Right atrium auricular region (tissue), 2 donors: Measurements from ENCODE around the gene AZU1. TPM values are rescaled to one million over a fixed set of nuclear protein-coding genes. Genes with fewer than 3 reads are reported as not detected.
"Not testable (repeated sequence)": the region's sequence is repeated elsewhere in the genome, so short reads cannot be mapped to it uniquely, and the experiment has no call there.

Experiments
- DNase-seq: peaks from one replicate; pipeline ENCODE4 v3.0.0-alpha.2; 2019; ENCODE audit warnings: low spot score
- H3K27ac ChIP-seq, 2 donors: fragments of 200-600 bp; sonication (generic); 1 replicate in 1 of 2; 2 replicates in 1 of 2; pipeline ENCODE4 v1.5.1; 2016 to 2019
- H3K27me3 ChIP-seq, 2 donors: fragments of 200-600 bp; sonication (generic); one replicate each; pipeline versions ENCODE4 v1.5.1 to v1.6.0; 2017 to 2019
- H3K36me3 ChIP-seq: fragments of 200-600 bp; sonication (generic); one replicate; pipeline ENCODE4 v1.5.1; 2016
- H3K4me1 ChIP-seq, 2 donors: fragments of 200-600 bp; sonication (generic); one replicate each; pipeline versions ENCODE4 v1.5.1 to v1.6.0; 2017 to 2019
- H3K4me3 ChIP-seq, 2 donors: fragments of 200-600 bp; sonication (generic); 1 replicate in 1 of 2; 2 replicates in 1 of 2; pipeline ENCODE4 v1.5.1; 2017 to 2019; ENCODE audit warnings: mild to moderate bottlenecking in 1 of 2, moderate library complexity in 1 of 2
- H3K9me3 ChIP-seq, 2 donors: fragments of 200-600 bp; sonication (generic); one replicate each; pipeline ENCODE4 v1.5.1; 2019
- CTCF ChIP-seq, 2 donors: fragments of 200-600 bp; sonication (generic); IDR thresholded peaks; one replicate each; pipeline ENCODE4 v1.5.1; 2019; ENCODE audit warnings: antibody characterized with exemption in 2 of 2
- microRNA counts, 2 donors: library from miRNA; unstranded; fragments of <30 nt; microRNA quantifications; one replicate each; lab custom pipeline; 2016 to 2017
- microRNA-seq, 2 donors: library from miRNA; unstranded; fragments of <30 nt; microRNA quantifications; one replicate each; pipeline ENCODE4, GENCODE V29; 2016 to 2017; ENCODE audit warnings: borderline number of aligned reads in 2 of 2, borderline replicate concordance in 1 of 2
- total RNA-seq, 2 donors: library from RNA; depleted of rRNA; stranded (reverse); fragments of >200 nt; gene quantifications; one replicate each; pipeline ENCODE4 v1.1.0, GENCODE V29; 2016

AZU1 gene
- total RNA-seq, 2 donors from 2014 or later, result not detected

GRCh38 chr19:876780-877314, 49.2 kb downstream of the AZU1 start:
- Histone ChIP-seq H3K4me3 (no peak overlapping the region), H3K9me3 (no peaks in the 10 kb centered on the region), H3K27me3 (no peaks in the 10 kb centered on the region), H3K27ac (no peak overlapping the region), H3K36me3 (peaks cover 52% of the 10 kb centered on the region), H3K4me1 (peaks cover 0 to 5% of the 10 kb centered on the region in 2 donors)
- no peak for DNase-seq
- TF ChIP-seq CTCF (IDR thresholded peaks at IDR 0.05), result no peak

GRCh38 chr19:877992-878660, 50.5 kb downstream of the AZU1 start:
- DNase-seq, H3K27me3 ChIP-seq, H3K9me3 ChIP-seq, H3K4me3 ChIP-seq, H3K27ac ChIP-seq, H3K4me1 ChIP-seq: not testable (repeated sequence)
- peaks cover 62% of the 10 kb centered on the region for H3K36me3 ChIP-seq

GRCh38 chr19:878751-879561, 51.3 kb downstream of the AZU1 start:
- not testable (repeated sequence) for H3K27me3 ChIP-seq, H3K27ac ChIP-seq, DNase-seq, H3K9me3 ChIP-seq, H3K4me1 ChIP-seq, H3K4me3 ChIP-seq
- H3K36me3 ChIP-seq, result peaks cover 55% of the 10 kb centered on the region

- TF ChIP-seq CTCF (IDR thresholded peaks at IDR 0.05), result no peak
- Histone ChIP-seq H3K27ac (no peak overlapping the region), H3K36me3 (peaks cover 55% of the 10 kb centered on the region), H3K27me3 (no peaks in the 10 kb centered on the region), H3K4me1 (no peaks in the 10 kb centered on the region), H3K4me3 (no peak overlapping the region), H3K9me3 (no peaks in the 10 kb centered on the region)
- DNase-seq, result no peak
These were observed 52.2 kb downstream of the AZU1 start for GRCh38 chr19:879711-880438.

MicroRNA genes within 50 kb of the gene (microRNA counts, 767-probe panel; counts per million panel counts)
- 0 to 1,992 counts per million in 2 donors for microRNA hsa-miR-3187-3p (lab: Ali Mortazavi, UCI)

Small RNAs within 50 kb of the gene (microRNA-seq; reads per million reads assigned to microRNA genes)
- gene MIR3187 (0 to 2.8 reads per million in 2 donors), gene MIR4745 (0 to 0.71 reads per million in 2 donors)

Other genes starting within 250 kb of the AZU1 start
- gene HCN2, start 238.0 kb upstream of the AZU1 start, total RNA-seq, result 10 to 100 TPM in 1 of 2 donors, 1 to 10 TPM in 1; 1.4 to 11.1 TPM
- 10 to 100 TPM; 24.5 to 30.4 TPM for gene POLRMT, start 194.3 kb upstream of the AZU1 start, total RNA-seq
- gene FGF22, start 188.0 kb upstream of the AZU1 start, total RNA-seq, result under 1 TPM; 0.35 to 0.37 TPM
- gene RNF126, start 164.6 kb upstream of the AZU1 start, total RNA-seq, result 10 to 100 TPM; 53.3 to 68.5 TPM
- gene FSTL3, start 151.4 kb upstream of the AZU1 start, total RNA-seq, result 100 to 1,000 TPM in 1 of 2 donors, 10 to 100 TPM in 1; 64.4 to 437 TPM
- gene PRSS57, start 132.4 kb upstream of the AZU1 start, total RNA-seq, result not detected
- 10 to 100 TPM; 28.7 to 64.9 TPM for gene PALM, start 118.9 kb upstream of the AZU1 start, total RNA-seq
- gene MISP, start 76.7 kb upstream of the AZU1 start, total RNA-seq, result 1 to 10 TPM in 1 of 2 donors, under 1 TPM in 1; 0.96 to 1.5 TPM
- gene PTBP1, start 30.4 kb upstream of the AZU1 start, total RNA-seq, result 10 to 100 TPM; 49.4 to 73.9 TPM
- not detected for gene PLPPR3, start 5.9 kb upstream of the AZU1 start, total RNA-seq
- gene PRTN3, start 13.2 kb downstream of the AZU1 start, total RNA-seq, result not detected
- under 1 TPM; 0.67 to 0.83 TPM for gene ELANE, start 24.5 kb downstream of the AZU1 start, total RNA-seq
- gene CFD, start 31.8 kb downstream of the AZU1 start, total RNA-seq, result 100 to 1,000 TPM; 133 to 652 TPM
- gene MED16, start 65.3 kb downstream of the AZU1 start, total RNA-seq, result 10 to 100 TPM; 17.7 to 26.5 TPM
- not detected for gene RNU6-9, start 65.6 kb downstream of the AZU1 start, total RNA-seq
- gene R3HDM4, start 85.4 kb downstream of the AZU1 start, total RNA-seq, result 10 to 100 TPM; 19.5 to 30.4 TPM
- gene KISS1R, start 89.5 kb downstream of the AZU1 start, total RNA-seq, result not detected
- 1 to 10 TPM; 1.7 to 3.4 TPM for gene ARID3A, start 98.2 kb downstream of the AZU1 start, total RNA-seq
- 10 to 100 TPM; 13.3 to 24.9 TPM for gene WDR18, start 156.5 kb downstream of the AZU1 start, total RNA-seq
- under 1 TPM in 1 of 2 donors, not detected in 1; 0.12 TPM for gene GRIN3B, start 172.6 kb downstream of the AZU1 start, total RNA-seq
- 100 to 1,000 TPM; 129 to 170 TPM for gene TMEM259, start 193.3 kb downstream of the AZU1 start, total RNA-seq
- not detected for gene RNU6-2, start 193.7 kb downstream of the AZU1 start, total RNA-seq
- gene CNN2, start 198.8 kb downstream of the AZU1 start, total RNA-seq, result 10 to 100 TPM; 47.8 to 48.5 TPM
- 1 to 10 TPM; 4.8 to 5.9 TPM for gene ABCA7, start 212.3 kb downstream of the AZU1 start, total RNA-seq
- gene ARHGAP45, start 239.3 kb downstream of the AZU1 start, total RNA-seq, result 10 to 100 TPM in 1 of 2 donors, 1 to 10 TPM in 1; 5.2 to 12.8 TPM